Left hindlimb (tissue), 1 donor: ENCODE measurements around the gene CRYZ.

Experiments
- DNase-seq: peaks from one replicate; pipeline ENCODE4 v3.0.0-alpha.2; 2018

CRYZ gene

GRCh38 chr1:74729741-74730478 is 2.9 kb downstream of the CRYZ start:
- DNase-seq: no peak

GRCh38 chr1:74728736-74729135 is 4.1 kb downstream of the CRYZ start:
- DNase-seq: no peak

GRCh38 chr1:74726063-74726462 is 6.8 kb downstream of the CRYZ start:
- DNase-seq: no peak

- no peak for DNase-seq
Measured at GRCh38 chr1:74717626-74718025, 15.2 kb downstream of the CRYZ start.

- DNase-seq: no peak
Measured at GRCh38 chr1:74716822-74717221, 16.0 kb downstream of the CRYZ start.

GRCh38 chr1:74715806-74716205 is 17.0 kb downstream of the CRYZ start:
- no peak for DNase-seq

GRCh38 chr1:74715236-74715502 is 17.7 kb downstream of the CRYZ start:
- DNase-seq: no peak

GRCh38 chr1:74714429-74715235 is 18.2 kb downstream of the CRYZ start:
- no peak for DNase-seq

- DNase-seq: no peak
Measured at GRCh38 chr1:74713849-74714248, 19.0 kb downstream of the CRYZ start.

GRCh38 chr1:74712881-74713280 is 20.0 kb downstream of the CRYZ start:
- no peak for DNase-seq

- DNase-seq: no peak
Measured at GRCh38 chr1:74703386-74704182, 29.3 kb downstream of the CRYZ start.

- DNase-seq: no peak
Measured at GRCh38 chr1:74699331-74699730, 33.5 kb downstream of the CRYZ start.

- DNase-seq: no peak
Measured at GRCh38 chr1:74697832-74698231, 35.0 kb downstream of the CRYZ start.

- DNase-seq: no peak
Measured at GRCh38 chr1:74693473-74693872, 39.4 kb downstream of the CRYZ start.

GRCh38 chr1:74690909-74691308 is 41.9 kb downstream of the CRYZ start:
- no peak for DNase-seq

GRCh38 chr1:74690364-74690696 is 42.5 kb downstream of the CRYZ start:
- no peak for DNase-seq

GRCh38 chr1:74689621-74690363 is 43.1 kb downstream of the CRYZ start:
- DNase-seq: no peak

- no peak for DNase-seq
Measured at GRCh38 chr1:74686928-74687327, 45.9 kb downstream of the CRYZ start.

GRCh38 chr1:74684301-74684700 is 48.5 kb downstream of the CRYZ start:
- DNase-seq: no peak

GRCh38 chr1:74683656-74684055 is 49.2 kb downstream of the CRYZ start:
- DNase-seq: no peak

- DNase-seq: no peak
Measured at GRCh38 chr1:74681851-74682250, 51.0 kb downstream of the CRYZ start.

- no peak for DNase-seq
Measured at GRCh38 chr1:74681449-74681848, 51.4 kb downstream of the CRYZ start.

- DNase-seq: no peak
Measured at GRCh38 chr1:74681001-74681400, 51.8 kb downstream of the CRYZ start.
